ENCODE measurements around the gene TMEM204.
"Not testable (repeated sequence)": the region's sequence is repeated elsewhere in the genome, so short reads cannot be mapped to it uniquely, and the experiment has no call there.

Gene TMEM204

DNA sequence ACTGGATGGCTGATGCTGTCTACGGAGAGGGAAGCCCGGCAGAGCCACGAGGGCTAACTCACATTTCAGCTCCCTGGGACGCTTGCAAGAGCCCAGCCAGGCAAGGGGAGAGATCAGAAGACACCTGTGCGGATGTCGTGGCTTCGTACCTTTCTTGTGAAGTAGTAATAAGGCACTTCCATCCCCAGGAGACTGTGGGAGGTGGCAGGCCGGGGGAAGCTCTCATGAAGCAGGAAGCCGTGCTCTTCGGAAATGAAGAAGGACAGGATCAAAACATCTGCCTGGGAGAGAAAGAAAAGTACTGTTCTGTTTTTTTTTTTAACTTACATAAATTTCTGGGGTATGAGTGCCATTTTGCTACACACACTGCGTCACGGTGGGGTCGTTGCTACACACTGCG, 28.4 kb downstream of the TMEM204 start:
- DNase-seq: no peak

- no peak for DNase-seq
These were observed 30.3 kb downstream of the TMEM204 start for GRCh38 chr16:1563786-1564185.

DNA sequence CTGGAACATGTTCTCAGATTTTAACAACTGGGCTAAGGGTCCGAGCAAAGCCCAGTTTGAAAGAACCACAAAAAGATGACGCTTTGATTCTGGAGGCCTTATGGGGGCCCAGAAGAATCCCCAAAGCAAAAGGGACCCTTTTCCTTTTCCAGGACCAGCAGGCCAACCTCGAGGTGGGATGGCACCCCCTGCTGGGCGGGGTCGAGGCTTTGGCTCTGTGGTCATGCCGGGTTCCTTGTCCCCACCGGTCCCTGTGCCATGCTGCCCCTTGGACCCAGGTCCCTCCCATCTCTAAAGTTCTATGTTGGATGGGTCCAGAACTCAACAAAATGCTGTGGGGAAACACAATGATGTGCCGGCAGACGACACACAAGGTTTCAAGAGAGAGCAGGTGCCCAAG, 30.9 kb downstream of the TMEM204 start:
- no peak for DNase-seq

DNA sequence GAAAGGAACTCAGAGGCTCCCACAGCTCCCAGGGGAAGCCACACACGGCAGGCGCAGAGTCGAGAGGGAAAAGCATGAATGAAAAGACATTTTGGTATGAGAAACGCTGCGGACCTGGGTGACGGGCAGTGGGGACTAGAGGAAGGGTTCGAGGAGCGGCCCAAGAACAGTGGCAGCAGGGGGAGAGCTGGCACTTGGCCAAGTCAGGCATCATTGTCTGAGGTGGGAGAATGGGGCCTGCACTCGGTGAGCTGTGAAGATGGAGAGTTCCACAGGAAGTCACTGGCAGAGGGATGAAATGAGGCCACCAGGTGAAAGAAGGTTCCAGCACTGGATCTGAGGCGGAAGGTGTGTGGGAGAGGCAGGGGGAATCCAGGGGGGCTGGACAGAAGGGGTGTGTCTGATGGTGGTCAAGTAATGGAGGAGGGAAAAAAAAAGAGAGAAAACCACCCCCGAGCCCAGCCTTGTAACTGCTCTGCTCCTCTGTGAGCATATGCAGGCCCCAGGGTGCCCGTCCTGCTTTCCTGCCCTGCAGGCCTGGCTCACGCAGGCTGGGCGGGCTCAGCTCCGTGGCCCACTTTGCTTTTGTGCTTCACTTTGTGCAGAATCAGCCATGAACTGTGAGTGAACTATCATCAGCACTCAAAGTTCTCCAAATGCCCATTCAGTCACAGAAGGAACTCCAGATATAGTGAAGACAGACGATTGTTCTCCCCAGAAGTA, 31.8 kb downstream of the TMEM204 start:
- no peak for DNase-seq

GRCh38 chr16:1567988-1568387, 34.5 kb downstream of the TMEM204 start:
- no peak for DNase-seq

DNA sequence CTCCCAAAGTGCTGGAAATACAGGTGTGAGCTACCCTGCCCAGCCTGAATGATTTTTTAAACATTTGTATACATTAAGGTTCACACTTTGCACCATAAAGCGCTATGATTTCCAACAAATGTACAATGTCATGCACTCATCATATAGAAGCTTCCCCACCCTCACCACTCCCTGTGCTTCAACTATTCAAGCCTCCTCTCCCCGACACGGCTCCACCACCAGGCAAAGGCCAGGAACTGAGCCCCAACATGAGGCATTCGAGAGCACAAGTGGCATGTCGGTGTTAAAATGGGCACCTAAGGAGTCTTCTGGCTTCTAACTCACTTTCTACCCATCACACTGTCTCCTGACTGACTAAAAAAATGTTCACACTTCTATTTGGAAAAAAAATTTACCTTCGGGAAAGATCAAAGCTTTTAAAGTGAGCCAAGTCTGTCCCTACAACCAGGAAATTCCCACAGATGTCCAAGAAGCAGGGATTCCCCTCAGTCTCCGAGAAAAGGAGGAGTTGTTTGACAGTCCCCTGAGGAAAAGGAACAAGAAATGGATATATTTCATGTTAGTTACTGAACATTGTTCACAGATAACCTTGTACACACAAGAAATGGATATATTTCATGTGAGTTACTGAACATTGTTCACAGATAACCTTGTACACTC, 37.7 kb downstream of the TMEM204 start:
- DNase-seq: no peak

GRCh38 chr16:1572673-1573072, 39.2 kb downstream of the TMEM204 start:
- no peak for DNase-seq

DNA sequence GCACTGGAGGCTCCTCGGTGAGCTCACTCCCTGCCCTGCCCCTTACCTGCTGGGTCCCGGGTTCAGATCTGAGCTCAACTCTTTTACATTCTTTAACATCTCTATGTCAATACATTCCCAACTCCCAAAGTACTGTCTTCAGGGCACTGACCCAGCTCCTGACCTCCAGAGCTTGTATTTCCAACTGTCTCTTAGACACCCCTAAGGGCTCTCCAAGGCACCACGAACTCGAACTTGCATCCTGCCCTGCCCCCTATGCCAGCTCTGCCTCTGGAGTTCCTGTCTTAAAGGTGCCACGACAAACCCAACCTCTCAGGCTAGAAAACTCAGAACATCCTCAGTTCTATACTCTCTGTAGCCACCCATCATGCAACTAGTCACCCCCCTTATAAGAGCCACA, 39.8 kb downstream of the TMEM204 start:
- no peak for DNase-seq

DNA sequence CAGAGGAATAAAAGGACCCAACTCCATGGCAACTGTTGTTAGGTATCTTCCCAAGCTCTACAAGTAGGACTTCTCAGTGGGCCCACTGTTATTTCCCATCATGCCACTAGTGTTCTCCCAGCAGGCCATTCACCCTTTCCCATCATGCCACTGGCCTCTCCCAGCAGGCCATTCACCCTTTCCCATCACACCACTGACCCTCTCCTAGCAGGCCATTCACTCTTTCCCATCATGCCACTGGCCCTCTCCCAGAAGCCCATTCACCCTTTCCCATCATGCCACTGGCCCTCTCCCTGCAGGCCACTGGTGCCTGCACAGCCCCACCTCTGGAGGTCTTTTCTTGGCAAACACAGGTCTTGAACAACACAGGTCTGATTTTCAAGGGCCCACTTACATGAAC, 42.1 kb downstream of the TMEM204 start:
- DNase-seq: no peak

DNA sequence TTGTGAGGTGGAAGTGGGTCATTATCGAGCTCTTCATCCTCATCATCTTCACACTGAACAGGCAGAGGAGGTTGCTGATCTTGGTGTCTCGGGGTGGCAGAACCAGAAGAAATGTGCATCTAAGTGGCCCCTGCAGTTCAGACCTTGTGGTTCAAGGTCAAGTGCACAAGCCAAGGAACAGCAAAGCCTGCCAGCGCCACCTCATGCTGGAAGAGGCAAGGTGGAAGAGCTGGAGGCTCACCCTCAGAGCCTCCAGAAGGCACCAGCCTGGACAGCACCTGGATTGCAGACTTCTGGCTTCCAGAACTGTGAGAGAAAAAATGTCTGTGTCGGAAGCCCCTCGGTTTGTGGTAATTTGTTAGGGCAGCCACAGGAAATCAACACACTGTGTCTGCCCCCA, 45.7 kb downstream of the TMEM204 start:
- no peak for DNase-seq

- no peak for DNase-seq
These were observed 46.8 kb downstream of the TMEM204 start for GRCh38 chr16:1580256-1580655.

DNA sequence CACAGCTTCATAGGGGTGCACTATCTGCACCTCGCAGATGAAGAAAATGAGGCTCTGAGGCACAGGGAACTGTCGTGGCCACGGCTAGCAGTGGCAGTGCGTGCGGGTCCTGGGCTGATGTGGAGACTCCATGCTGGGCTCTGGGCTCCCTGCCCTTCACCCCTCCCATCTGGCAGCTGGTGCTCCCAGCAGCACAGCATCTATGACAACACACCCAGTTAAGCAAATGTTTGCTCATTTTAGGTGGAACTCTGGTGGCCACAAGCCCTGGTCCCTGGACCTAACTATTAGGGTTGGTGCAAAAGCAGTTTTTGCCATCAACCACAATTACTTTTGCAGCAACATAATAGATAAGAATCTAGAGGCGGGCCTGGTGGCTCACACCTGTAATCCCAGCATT, 47.5 kb downstream of the TMEM204 start:
- DNase-seq: no peak

DNA sequence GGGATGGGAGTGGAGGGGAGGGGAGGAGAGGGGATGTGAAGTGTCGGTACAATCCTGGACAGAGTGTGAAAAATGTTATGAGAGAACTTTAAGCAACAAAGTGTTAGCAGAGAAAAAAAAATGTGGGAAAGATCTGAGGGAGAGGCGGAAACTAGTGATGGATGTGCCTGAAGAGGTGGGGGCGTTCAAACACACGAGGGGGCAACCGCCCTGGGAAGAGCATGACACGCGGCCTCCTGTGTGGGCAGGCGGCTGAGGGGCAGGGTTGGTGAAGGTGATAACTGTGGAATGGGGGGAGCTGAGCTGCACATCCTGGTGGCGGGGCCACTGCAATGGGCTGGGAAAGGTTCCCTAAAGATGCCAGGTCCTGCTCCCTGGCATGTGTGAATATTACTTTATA, 48.3 kb downstream of the TMEM204 start:
- DNase-seq: no peak

DNA sequence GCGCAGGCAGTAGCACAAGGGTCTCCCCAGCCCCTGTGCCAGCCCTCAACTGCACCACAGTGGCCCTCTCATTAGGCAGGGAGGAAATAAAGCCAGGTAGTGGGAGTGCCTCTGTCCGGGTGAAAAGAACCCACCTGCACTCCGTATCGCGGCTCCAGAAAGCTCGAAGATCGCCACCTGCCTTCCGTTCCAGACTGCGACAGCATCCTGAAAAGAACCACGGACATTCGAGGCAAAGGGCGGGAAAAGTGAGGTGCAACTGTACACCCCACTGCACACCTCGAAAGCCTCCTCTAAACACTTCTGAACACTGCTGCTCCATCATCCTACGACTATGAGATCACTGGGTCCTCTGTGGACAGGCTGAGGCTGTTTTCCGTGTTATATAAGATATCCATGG, 49.7 kb downstream of the TMEM204 start:
- no peak for DNase-seq

DNA sequence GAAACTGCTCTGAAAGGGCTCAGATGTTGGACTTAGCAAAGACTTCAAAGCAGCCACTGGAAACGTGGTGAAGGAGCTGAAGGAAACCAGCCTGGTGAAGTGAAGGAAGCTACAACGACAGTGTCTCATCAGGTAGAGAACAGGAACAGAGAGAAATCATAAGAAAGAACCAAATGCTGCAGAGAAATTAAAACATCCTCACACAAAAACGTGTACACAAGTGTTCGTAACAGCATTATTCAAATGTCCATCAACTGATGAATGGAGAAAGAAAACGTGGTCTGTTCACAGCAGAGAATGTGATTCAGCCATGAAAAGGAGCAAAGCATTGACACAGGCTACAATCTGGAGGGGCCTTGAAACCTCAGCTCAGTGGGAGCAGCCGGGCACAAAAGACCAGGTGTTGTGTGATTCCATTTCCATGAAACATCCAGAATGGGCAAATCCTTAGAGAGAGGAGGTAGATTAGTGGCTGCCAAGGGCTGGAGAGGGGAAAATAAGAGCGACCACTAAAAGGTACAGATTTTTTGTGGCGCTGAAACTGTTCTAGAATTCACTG, 51.5 kb downstream of the TMEM204 start:
- DNase-seq: no peak

GRCh38 chr16:1590366-1590765, 56.9 kb downstream of the TMEM204 start:
- no peak for DNase-seq

- no peak for DNase-seq
These were observed 57.7 kb downstream of the TMEM204 start for GRCh38 chr16:1590930-1591705.

DNA sequence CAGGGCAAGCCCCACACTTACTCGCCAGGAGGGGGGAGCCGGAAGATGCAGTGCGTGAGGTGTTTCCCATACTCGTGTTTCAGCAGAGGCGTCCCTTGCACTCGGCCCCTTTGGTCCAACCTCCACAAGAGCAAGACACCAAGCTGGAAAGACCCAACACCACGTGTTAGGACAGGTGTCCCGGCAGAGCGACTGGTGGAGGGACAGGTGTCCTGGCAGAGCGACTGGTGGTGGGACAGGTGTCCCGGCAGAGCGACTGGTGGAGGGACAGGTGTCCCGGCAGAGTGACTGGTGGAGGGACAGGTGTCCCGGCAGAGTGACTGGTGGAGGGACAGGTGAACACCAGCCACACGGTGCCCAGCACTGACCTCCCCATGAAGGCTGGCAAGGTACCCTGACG, 59.0 kb downstream of the TMEM204 start:
- no peak for DNase-seq

GRCh38 chr16:1595511-1595910, 62.0 kb downstream of the TMEM204 start:
- DNase-seq: not testable (repeated sequence)

DNA sequence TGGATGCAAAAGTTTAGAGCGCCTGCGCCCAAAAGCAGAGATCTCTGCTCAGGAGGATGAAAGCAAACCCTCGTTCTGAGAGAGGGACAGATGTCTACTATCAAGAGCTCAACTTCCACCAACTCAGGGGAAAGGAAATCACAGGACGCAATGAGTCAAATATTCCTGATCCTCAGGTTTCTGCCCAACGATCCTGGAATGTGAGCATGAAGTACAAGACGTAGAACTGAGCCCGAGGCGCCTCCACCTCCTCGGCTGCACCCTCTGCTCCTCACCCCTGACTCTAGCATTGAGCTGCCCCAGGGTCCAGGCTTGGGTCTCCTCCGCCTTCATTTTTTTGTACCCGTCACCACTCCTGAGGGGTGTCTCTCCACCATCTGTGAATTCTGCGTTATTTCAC, 63.0 kb downstream of the TMEM204 start:
- DNase-seq: no peak

DNA sequence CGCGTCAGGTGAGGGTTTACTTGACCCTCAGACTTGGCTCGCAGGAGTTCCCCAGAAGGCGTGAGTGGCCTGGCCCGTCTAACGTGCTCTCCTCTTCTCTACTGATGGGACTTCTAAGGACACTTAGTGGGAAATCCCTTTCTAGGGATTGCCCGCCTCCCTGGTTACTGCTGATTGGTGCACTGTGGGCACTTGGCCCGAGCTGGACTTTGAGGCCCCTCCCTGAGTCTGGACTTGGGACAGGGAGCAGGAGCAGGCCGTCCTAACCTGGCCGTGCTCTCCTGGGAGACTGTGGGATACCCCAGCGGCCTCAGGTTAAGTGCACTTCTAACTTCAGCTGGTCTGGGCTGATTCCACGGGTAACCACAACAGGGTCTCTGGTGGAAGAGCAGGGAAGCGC, 63.7 kb downstream of the TMEM204 start:
- no peak for DNase-seq

DNA sequence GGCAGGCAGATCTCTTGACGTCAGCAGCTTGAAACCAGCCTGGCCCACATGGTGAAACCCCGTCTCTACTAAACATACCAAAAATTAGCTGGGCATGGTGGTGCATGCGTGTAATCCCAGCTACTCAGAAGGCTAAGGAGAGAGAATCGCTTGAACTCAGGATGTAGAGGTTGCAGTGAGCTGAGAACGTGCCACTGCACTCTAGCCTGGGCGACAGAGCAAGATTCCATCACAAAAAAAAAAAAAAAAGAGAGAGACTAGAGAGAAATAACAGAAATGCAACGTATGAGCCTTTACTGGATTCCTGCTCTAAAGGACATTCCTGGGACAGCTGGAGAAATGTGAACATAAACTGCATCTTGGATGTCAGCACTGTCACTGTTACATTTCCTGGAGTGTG, 67.6 kb downstream of the TMEM204 start:
- no peak for DNase-seq

DNA sequence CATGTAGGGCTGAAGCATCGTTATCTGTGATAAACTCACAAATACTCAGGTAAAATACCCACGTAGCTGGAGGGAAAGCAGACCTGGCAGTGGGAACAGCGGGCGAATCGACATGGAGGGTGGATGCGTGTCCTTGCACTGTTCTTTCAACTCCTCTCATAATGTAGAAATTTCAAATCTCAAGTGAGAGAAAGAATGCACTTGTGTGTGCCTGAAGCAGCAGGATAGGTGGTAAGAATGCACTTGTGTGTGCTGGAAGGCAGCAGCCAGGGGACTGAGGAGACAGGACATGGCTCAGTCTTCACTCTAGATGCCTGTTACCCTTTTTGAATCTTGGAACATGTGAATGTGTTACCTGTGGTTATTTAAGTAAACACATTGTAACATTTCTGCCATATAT, 68.0 kb downstream of the TMEM204 start:
- no peak for DNase-seq

GRCh38 chr16:1602285-1602684, 68.8 kb downstream of the TMEM204 start:
- no peak for DNase-seq
